ENCODE data around the gene RAB21. TPM values are rescaled to one million over a fixed set of nuclear protein-coding genes. Genes with fewer than 3 reads are reported as not detected.

Gene RAB21
- total and polyA plus RNA-seq, 2 of the 4 experiments (the other 2 are of a cell fraction): 13.8 to 15.0 TPM

DNA sequence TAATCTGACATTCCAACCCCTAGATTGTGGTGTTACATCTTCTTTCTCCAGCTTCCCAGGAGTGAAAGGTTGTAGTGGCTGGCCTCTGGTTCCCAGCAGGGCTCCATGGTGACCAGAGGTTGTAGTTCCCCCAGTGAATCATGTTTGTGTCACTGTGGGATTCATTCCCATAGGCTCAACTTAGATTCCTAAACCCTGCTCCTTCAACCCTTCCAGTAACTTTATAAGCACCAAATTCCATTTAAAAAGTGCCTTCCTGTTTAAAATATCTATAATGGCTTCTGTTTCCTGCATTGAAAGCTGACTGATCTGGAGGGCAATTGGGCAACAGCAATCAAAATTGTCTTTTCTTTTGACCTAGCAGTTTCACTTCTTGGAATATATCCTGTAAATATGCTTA is 44.4 kb downstream of the RAB21 start:
- TF ChIP-seq, protein P1, sequence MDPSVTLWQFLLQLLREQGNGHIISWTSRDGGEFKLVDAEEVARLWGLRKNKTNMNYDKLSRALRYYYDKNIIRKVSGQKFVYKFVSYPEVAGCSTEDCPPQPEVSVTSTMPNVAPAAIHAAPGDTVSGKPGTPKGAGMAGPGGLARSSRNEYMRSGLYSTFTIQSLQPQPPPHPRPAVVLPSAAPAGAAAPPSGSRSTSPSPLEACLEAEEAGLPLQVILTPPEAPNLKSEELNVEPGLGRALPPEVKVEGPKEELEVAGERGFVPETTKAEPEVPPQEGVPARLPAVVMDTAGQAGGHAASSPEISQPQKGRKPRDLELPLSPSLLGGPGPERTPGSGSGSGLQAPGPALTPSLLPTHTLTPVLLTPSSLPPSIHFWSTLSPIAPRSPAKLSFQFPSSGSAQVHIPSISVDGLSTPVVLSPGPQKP (IDR thresholded peaks at IDR 0.05; ENCODE audit: borderline replicate concordance, low read depth, low read length): no peak
- TF ChIP-seq POLR2A (IDR thresholded peaks at IDR 0.05; ENCODE audit: low read depth, low read length) (no peak), MXI1 (IDR thresholded peaks at IDR 0.05; ENCODE audit: borderline replicate concordance, low read depth, low read length) (no peak), RFX5 (IDR thresholded peaks at IDR 0.05; ENCODE audit: low read depth, low read length) (no peak)
- dilution Hi-C loops (cut with HindIII; ENCODE audit: low sequenced_read_pairs, unreplicated experiment): no loop called here

More for the DNA sequence above, 44.4 kb downstream of the RAB21 start:
- Histone ChIP-seq H3K4me3 (ENCODE audit: insufficient read depth, low read depth, low read length) (no peak overlapping the region), H2AK9ac (replicated peaks; ENCODE audit: low read depth, low read length, poor library complexity) (no peak overlapping the region), H2AFZ (replicated peaks; ENCODE audit: low read length, poor library complexity) (no peak overlapping the region), H3K4me2 (ENCODE audit: low read depth, low read length) (peak overlapping the region; percentile 1; the same call in 1 of the 2 replicates), H3K79me1 (ENCODE audit: low read depth in 1 of 2, low read length in 2 of 2) (no peaks in the 10 kb centered on the region), H3K4me1 (ENCODE audit: control insufficient read depth, insufficient read depth, low read length) (peaks cover 4% of the 10 kb centered on the region), H3K23ac (ENCODE audit: low read depth, low read length) (no peak overlapping the region), H2AK5ac (ENCODE audit: low read depth, low read length) (no peak overlapping the region), H3K9me3 (ENCODE audit: control insufficient read depth, insufficient read depth, low read length) (no peaks in the 10 kb centered on the region), H3K4ac (ENCODE audit: low read depth, low read length) (no peak overlapping the region), H2BK5ac (ENCODE audit: low read depth, low read length, poor library complexity, severe bottlenecking) (no peak overlapping the region), H3K36me3 (ENCODE audit: control insufficient read depth, insufficient read depth, low read length) (no peaks in the 10 kb centered on the region), H3K27me3 (ENCODE audit: control insufficient read depth, insufficient read depth, low read length) (no peaks in the 10 kb centered on the region), H2BK15ac (ENCODE audit: low read depth, low read length) (no peak overlapping the region), H2BK120ac (ENCODE audit: low read depth, low read length) (no peak overlapping the region), H4K5ac (ENCODE audit: low read depth, low read length) (no peak overlapping the region), H2BK20ac (ENCODE audit: low read depth, low read length) (no peak overlapping the region), H3K18ac (ENCODE audit: low read depth, low read length) (no peak overlapping the region), H3K9ac (ENCODE audit: low read depth, low read length) (no peak overlapping the region), H4K20me1 (ENCODE audit: insufficient read depth, low read length) (no peaks in the 10 kb centered on the region), H3K9me1 (ENCODE audit: insufficient read depth, low read length) (0 out of 2 replicates have a peak, but pooled peaks cover 3% of the 10 kb centered on the region), H4K8ac (ENCODE audit: low read depth in 2 of 2, low read length in 2 of 2) (peak overlapping the region in 1 of 2 experiments; percentile 11; a peak in 1 of 4 replicates), H3K27ac (ENCODE audit: insufficient read depth, low read length) (no peak overlapping the region), H3K14ac (replicated peaks; ENCODE audit: low read depth, low read length) (no peak overlapping the region), H3K56ac (ENCODE audit: extremely low read depth, insufficient read depth, low read length) (no peak overlapping the region), H4K91ac (ENCODE audit: insufficient read depth, low read depth, low read length) (no peak overlapping the region)
- DNase-seq: peak; percentile 59
- intact Hi-C loops (cut with micrococcal nuclease) (no loop called here), in situ Hi-C loops (cut with MboI; ENCODE audit: low sequenced_read_pairs) (no loop called here)
- ATAC-seq (ENCODE audit: low read depth): peak; percentile 72
- POLR2A ChIA-PET (ENCODE audit: unreplicated experiment): no interaction called here
- CTCF ChIA-PET: no interaction called here
- BruUV-seq (replicated peaks): no TSS peak

Data from IMR-90 (cell line).